SK-N-MC (cell line): ENCODE results near the gene DTYMK.

Source experiments
- EZH2 ChIP-seq: fragments of 200-600 bp; sonication (generic); IDR thresholded peaks from one replicate; pipeline ENCODE4 v1.6.1; 2017; ENCODE audit warnings: antibody characterized with exemption
- FOXP2 ChIP-seq: optimal IDR thresholded peaks from 2 replicates; pipeline ENCODE3; 2011; ENCODE audit warnings: mild to moderate bottlenecking, moderate library complexity; ENCODE audit not compliant: insufficient read depth; ENCODE audit errors: extremely low read length, control extremely low read depth
- POLR2AphosphoS5 ChIP-seq: IDR thresholded peaks from 2 replicates; pipeline ENCODE4 v1.6.1; 2012; ENCODE audit warnings: mild to moderate bottlenecking, low read depth, low read length, borderline replicate concordance

DNA sequence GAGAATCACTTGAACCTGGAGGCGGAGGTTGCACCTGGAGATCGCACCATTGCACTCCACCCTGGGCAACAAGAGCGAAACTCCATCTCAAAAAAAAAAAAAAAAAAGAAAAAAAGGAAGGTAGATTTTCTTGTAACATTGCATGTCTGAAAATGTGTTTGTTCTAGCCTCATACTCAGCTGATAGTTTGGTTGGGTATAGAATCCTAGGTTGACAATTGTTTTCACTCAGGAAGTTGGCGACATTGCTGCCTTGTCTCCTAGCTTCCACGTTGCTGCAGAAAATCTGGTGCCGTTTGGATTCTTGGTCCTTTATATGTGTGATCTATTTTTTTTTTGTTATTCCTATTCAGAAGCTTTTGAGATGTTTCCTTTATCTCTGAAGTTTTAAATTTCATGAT is 19.9 kb upstream of the DTYMK start:
- TF ChIP-seq POLR2AphosphoS5 = no peak
- no peak for TF ChIP-seq EZH2
- no peak for TF ChIP-seq FOXP2
